RWPE1 (cell line): ENCODE data around the gene B9D1.

Experiments used
- CTCF ChIA-PET: fragments of 350-600 bp; sonication (Branson Sonifier 250); formaldehyde crosslinking; extraction: SDS; loops from one replicate; lab custom pipeline; 2021; lab: Yijun Ruan, JAX
- POLR2A ChIA-PET: fragments of 400-600 bp; formaldehyde crosslinking; extraction: SDS; loops from one replicate; lab custom pipeline; 2020; ENCODE audit warnings: antibody characterized with exemption; ENCODE audit not compliant: low non-redundant PET; lab: Yijun Ruan, JAX
- DNase-seq: peaks from one replicate; pipeline ENCODE4 v3.0.0; 2012; ENCODE audit warnings: low spot score
- H3K27ac ChIP-seq: fragments of 450-650 bp; 2 replicates; pipeline ENCODE4 v1.5.1; 2017
- CTCF ChIP-seq: fragments of 450-650 bp; conservative IDR thresholded peaks from 2 replicates; pipeline ENCODE4 v1.5.1; 2017; ENCODE audit warnings: low read depth, mild to moderate bottlenecking

B9D1 gene

GRCh38 chr17:19408346-19408710, 45.8 kb upstream of the B9D1 start:
- TF ChIP-seq CTCF, result no peak
- CTCF ChIA-PET, result interaction anchor here (0.6 to 0.7 kb wide), 2 partner anchors 43 to 45 kb away, joined by 3 read pairs; no protein-coding TSS in a partner anchor
- POLR2A ChIA-PET, result no interaction called here
- H3K27ac ChIP-seq, result no peak overlapping the region
- DNase-seq, result no peak

- TF ChIP-seq CTCF, result no peak
- ChIA-PET POLR2A (no interaction called here), CTCF (no interaction called here)
- no peak overlapping the region for H3K27ac ChIP-seq
- no peak for DNase-seq
These were observed 45.2 kb upstream of the B9D1 start for GRCh38 chr17:19407601-19408345.

GRCh38 chr17:19405114-19405513, 42.6 kb upstream of the B9D1 start:
- ChIA-PET CTCF (no interaction called here), POLR2A (no interaction called here)
- no peak for DNase-seq
- no peak overlapping the region for H3K27ac ChIP-seq
- TF ChIP-seq CTCF, result no peak

- H3K27ac ChIP-seq, result no peak overlapping the region
- no peak for DNase-seq
- no peak for TF ChIP-seq CTCF
- POLR2A ChIA-PET, result no interaction called here
- CTCF ChIA-PET, result no interaction called here
These were observed 41.7 kb upstream of the B9D1 start for GRCh38 chr17:19404264-19404663.

GRCh38 chr17:19403021-19403420, 40.5 kb upstream of the B9D1 start:
- no peak for TF ChIP-seq CTCF
- ChIA-PET POLR2A (no interaction called here), CTCF (interaction anchor here (0.6 to 0.7 kb wide), 2 partner anchors 102 to 105 kb away, joined by 3 to 5 read pairs; no protein-coding TSS in a partner anchor)
- DNase-seq, result no peak
- no peak overlapping the region for H3K27ac ChIP-seq

GRCh38 chr17:19402171-19402570, 39.6 kb upstream of the B9D1 start:
- no peak for TF ChIP-seq CTCF
- CTCF ChIA-PET, result interaction anchor here (0.6 kb wide), 1 partner anchor 180 kb away, joined by 4 read pairs; no protein-coding TSS in a partner anchor
- no peak overlapping the region for H3K27ac ChIP-seq
- no peak for DNase-seq
- POLR2A ChIA-PET, result no interaction called here
